Upper lobe of left lung (tissue), 4 donors: ENCODE results near the gene FAM13A.

Source experiments
- EP300 ChIP-seq, 4 donors: sonication (generic); formaldehyde crosslinking; IDR thresholded peaks; one replicate each; pipeline ENCODE4 v1.5.1; 2017; ENCODE audit warnings: antibody characterized with exemption in 4 of 4, control low read depth in 2 of 4
- POLR2A ChIP-seq, 4 donors: fragments of 450-650 bp; IDR thresholded peaks; one replicate each; pipeline ENCODE4 v1.5.1; 2016 to 2017; ENCODE audit warnings: antibody characterized with exemption in 4 of 4, mild to moderate bottlenecking in 2 of 4
- POLR2AphosphoS5 ChIP-seq, 2 donors: sonication (generic); formaldehyde crosslinking; IDR thresholded peaks; one replicate each; pipeline ENCODE4 v1.5.1; 2017; ENCODE audit warnings: antibody characterized with exemption in 2 of 2
- TF ChIP-seq, protein P1 (sequence below), 6 experiments: fragments of 450-650 bp in 4 of 6; fragments of 200-600 bp in 2 of 6; sonication (generic) in 2 of 6; IDR thresholded peaks; one replicate each; pipeline ENCODE4 v1.5.1; 2016 to 2019; ENCODE audit warnings: antibody characterized with exemption in 6 of 6

DNA sequence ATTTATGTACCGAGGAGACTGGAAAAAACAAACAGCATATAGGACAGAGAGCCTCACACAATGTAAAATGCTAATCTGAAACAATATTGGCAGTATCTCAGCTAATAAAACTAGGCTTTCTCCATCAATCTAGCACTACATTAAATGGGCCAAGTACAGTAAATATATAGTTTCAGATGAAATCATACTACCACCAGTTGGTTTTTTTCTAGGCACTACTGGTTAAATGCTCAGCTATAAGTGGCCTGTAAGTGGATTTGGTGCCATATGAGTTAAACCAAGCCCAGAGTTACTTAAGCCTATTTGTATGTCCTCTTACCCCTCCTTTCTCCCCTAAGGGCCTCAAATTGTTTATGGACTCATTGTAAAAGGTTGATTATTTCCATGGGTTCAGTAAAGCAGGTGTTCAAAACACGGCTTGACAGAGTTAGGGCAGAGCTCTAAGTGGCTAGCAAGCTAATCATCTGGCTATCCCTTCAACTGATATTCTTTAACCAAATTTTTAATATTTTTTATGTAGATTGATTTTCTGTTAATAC lies 57.5 kb downstream of the FAM13A start:
- TF ChIP-seq, protein P1, sequence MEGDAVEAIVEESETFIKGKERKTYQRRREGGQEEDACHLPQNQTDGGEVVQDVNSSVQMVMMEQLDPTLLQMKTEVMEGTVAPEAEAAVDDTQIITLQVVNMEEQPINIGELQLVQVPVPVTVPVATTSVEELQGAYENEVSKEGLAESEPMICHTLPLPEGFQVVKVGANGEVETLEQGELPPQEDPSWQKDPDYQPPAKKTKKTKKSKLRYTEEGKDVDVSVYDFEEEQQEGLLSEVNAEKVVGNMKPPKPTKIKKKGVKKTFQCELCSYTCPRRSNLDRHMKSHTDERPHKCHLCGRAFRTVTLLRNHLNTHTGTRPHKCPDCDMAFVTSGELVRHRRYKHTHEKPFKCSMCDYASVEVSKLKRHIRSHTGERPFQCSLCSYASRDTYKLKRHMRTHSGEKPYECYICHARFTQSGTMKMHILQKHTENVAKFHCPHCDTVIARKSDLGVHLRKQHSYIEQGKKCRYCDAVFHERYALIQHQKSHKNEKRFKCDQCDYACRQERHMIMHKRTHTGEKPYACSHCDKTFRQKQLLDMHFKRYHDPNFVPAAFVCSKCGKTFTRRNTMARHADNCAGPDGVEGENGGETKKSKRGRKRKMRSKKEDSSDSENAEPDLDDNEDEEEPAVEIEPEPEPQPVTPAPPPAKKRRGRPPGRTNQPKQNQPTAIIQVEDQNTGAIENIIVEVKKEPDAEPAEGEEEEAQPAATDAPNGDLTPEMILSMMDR (IDR thresholded peaks at IDR 0.05): no peak
- no peak for TF ChIP-seq POLR2A (IDR thresholded peaks at IDR 0.05)
- TF ChIP-seq POLR2AphosphoS5 (IDR thresholded peaks at IDR 0.05): no peak
- no peak for TF ChIP-seq EP300 (IDR thresholded peaks at IDR 0.05)
